Measurements from ENCODE around the gene TFF3. TPM values are rescaled to one million over a fixed set of nuclear protein-coding genes. Genes with fewer than 3 reads are reported as not detected.

Gene TFF3
- total RNA-seq, 1 donor from 2014 or later: not detected

- DNase-seq: no peak
Measured at GRCh38 chr21:42320791-42321190, 5.6 kb upstream of the TFF3 start.

- no peak for DNase-seq
Measured at GRCh38 chr21:42319851-42320572, 4.8 kb upstream of the TFF3 start.

DNA sequence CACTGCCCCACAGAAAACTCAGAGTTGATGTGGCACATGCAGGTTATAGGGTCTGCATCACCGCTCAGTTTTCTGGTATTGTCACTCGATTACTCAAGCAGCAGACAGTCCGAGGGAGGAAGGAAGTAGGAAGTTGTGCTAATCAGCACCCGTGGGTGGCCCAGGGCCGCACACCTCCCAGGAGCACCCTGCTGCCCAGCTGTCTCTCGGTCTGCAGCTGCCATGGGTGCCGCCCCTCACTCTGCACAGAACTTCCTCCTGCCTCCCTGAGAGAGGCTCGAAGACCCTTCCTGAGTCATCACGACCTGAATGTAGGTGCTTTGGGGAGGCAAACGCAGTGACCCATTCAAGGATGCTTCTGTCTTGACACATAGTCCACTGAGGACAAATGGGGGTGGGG, 4.2 kb upstream of the TFF3 start:
- DNase-seq: no peak

DNA sequence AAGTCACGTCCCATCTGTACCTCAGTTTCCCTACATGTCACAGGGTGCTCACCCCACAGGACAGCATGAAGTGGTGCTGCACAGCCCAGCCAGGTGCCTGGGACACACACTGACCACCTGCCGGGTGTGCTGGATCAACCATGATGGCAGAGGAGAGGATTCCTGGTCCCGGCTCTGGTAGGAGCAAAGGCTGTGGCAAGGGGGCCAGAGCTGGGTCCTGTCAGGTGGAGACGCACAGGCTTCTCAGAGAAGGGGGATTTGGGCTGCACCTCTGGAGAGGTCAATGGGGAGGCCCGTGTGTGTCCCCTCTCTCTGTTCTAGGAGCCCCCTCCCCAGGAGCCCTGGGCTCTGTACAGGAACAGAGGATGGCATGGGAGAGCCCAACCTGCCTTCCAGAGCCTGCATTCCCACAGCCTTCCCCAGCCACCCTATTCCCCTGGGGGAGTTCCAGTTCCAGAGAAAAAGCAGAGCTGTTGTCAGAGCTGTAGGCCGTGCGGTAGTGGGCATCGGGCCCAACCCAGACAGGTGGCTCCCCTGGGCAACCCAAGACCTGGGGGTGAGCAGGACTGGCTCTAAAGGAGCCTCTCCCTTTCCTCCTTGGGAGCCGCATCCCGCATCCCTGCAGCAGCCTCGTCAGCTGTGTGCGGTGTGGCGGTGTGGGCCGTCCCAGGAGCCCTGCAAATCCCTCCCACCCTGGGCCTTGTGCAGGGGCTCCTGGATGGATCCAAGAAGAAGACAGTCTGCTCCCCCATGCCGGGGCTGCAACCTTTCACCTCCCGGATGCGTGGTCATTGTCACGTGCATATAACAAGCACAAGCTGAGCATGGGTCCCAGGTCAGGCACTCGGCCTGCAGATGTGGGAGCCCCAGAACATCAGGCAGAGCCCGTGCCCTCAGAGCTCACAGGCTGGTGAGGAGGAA, 2.9 kb upstream of the TFF3 start:
- DNase-seq: no peak

DNA sequence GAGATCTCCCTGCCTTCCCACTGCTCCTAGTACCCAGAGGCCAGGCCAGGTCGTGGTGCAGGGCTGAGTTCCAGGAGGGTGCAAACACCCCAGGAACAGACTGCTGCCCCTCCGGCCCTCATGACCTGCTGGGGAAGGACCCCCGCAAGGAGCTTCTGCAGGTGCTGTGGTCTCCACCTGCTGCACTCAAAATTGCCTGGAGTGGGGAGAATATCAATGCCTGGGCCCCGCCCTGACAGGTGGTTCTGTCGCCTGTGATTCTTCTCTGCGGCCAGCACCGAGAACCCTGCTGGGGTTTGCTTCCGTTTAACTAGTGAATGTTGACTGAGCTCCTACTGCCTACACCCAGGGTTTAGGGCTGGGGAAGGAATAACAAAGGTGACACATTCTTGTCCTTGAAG, 2.1 kb upstream of the TFF3 start:
- DNase-seq: no peak

DNA sequence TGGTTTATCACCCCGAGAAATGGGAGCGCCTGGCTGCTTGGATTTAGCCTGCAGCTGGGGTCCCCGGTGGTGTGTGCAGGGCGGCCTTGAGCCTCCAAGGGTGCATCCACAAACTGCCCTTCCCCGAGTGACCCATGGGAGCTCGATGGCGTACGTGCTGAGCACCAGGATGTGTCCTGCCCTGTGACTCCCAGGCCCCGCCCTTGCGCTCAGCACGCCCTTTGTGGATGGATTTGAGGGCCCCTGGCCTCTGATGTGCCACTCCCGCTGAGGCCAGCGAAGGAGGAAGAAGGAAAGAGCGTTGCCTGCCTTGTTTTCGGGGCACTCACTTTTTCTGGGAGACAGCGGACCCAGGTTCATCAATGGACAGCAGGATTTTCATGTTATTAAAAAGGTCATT, 1.7 kb upstream of the TFF3 start:
- no peak for DNase-seq

DNA sequence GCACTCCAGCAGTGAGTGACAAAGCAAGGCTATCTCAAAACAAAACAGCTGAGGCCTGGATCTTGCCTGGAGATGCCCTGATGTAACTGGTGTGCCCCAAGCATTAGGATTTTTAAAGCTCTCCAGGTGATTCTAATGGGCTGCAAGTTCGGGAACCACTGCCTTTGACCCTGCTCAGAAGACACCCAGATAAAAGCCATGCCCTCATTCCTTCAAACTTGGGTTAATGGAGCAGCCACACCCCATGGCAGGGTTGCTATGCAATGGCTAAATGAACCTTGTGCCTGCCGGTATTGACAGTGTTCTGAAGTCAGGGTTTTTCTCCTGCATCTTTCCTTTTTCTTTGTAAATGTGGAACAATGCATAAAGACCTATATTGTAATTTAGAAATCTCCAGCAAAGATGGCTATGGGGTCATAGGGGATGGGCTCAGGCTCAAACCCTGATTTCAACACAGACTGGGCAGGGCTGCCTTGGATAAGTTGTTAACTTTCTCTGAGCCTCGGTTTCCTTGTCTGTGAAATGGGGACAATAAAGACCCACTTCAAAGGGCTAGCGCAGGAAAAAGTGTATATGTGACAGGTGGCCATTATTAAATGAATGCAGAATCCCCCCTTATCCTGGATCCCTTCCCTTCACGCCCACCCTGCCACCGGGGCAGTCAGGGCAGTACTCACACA, 453 bp downstream of the TFF3 start:
- no peak for DNase-seq

DNA sequence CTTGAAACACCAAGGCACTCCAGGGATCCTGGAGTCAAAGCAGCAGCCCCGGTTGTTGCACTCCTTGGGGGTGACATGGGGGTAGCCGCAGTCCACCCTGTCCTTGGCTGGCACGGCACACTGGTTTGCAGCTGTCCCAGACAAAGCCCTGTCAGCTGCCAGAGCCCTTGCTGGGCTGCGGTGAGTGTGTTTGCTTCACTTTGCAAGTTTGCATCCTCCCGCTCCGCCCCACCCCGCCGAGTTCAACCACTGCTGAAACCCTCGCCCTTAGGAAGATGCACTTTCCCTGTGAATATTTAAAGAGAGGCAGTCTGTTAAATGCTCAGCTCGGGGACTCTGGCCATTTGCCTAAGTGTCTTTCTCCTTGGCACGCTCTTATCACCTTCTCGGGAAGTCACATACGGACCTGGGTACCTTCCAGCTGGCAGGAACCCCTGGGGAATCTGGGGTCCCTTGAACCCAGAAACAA, 1.7 kb downstream of the TFF3 start:
- DNase-seq: no peak

- DNase-seq: no peak
Measured at GRCh38 chr21:42312626-42313104, 2.5 kb downstream of the TFF3 start.

DNA sequence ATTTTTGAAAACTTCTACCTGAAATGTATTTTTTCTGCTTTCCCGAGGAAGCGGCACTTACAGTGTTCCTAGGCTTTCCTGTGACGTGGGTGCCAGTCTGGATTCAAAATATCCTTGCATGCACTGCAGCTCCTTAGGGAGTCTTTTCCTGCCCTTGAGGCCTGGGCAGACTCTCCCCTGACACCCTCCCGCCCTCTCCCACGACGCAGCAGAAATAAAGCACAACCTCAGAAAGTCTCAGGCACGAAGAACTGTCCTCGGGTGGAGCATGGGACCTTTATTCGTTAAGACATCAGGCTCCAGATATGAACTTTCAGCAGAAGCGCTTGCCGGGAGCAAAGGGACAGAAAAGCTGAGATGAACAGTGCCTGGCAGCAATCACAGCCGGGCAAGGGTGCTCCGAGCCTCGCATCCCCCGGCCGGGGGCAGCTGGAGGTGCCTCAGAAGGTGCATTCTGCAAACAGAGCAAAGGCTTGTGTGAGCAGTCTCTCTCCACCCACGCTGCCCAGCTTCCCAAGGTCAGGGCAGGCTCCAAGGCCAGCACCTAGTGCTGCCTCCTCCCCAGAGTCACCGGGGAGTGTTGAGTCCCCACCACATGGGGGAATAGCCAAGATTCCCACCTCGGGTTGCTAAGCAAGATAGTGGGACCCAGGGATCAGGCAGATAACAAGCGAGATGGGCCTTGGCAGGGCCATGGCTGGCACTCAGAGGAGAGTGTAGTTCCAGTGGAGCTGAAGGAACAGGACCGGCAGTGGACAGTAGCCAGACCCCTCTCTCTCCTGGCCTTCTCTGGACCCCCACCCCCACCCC, 3.2 kb downstream of the TFF3 start:
- DNase-seq: no peak

DNA sequence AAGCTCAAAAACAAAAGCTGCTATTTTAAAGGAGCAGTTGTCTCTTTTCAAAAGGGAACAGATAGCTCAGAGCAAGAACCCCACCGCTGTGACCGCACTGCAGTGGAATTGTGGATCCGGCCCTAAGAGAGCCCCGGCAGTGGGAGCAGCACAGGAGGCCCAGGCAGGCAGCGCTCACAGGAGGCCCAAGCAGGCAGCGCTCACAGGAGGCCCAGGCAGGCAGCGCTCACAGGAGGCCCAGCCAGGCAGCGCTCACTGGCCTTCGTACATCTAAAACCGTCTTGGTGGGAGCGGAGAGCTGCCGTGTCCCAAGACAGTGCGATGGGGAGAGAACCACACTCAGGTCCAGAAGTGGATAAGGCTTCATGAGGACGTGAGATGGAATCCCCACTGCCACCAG, 4.0 kb downstream of the TFF3 start:
- DNase-seq: no peak

- DNase-seq: no peak
Measured at GRCh38 chr21:42310411-42311001, 4.7 kb downstream of the TFF3 start.

- DNase-seq: no peak
Measured at GRCh38 chr21:42309753-42310213, 5.4 kb downstream of the TFF3 start.

DNA sequence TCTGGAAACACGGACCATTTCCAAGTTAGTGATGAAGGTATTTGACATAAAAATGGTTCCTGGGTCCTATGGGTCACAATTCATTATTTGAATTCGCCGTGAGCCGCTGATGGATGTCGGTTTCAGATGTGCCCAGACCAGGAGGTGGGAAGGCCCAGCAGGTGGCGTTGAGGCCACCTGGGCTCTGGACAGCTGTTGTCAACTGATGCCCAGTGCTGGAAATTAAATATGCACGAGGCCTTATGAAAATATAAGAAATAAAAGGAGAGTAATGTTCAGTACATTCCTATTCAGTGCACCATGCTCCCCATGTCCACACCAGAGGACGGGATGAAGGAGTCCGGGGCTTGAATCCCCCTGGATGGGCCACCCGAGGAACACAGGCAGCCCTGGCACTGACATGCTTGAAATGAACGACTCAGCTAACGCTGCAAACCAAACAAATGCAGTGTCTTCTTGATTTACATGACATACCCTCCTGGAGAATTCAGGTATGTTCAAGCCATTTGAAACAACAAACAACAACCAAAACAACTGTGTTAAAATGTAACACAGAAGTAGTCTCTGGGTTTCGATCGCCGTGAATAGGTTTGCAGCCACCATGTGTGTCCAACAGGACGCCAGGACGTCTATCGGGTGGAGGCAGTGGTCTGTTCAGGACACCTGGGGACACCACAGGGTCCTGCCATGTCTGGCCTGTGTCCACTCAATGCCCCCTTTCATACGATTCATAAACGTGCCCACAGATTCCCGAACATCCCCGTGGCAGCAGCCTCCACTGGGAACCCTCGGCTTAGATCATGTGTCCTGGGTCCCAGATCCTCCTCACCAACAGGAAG, 6.1 kb downstream of the TFF3 start:
- no peak for DNase-seq

DNA sequence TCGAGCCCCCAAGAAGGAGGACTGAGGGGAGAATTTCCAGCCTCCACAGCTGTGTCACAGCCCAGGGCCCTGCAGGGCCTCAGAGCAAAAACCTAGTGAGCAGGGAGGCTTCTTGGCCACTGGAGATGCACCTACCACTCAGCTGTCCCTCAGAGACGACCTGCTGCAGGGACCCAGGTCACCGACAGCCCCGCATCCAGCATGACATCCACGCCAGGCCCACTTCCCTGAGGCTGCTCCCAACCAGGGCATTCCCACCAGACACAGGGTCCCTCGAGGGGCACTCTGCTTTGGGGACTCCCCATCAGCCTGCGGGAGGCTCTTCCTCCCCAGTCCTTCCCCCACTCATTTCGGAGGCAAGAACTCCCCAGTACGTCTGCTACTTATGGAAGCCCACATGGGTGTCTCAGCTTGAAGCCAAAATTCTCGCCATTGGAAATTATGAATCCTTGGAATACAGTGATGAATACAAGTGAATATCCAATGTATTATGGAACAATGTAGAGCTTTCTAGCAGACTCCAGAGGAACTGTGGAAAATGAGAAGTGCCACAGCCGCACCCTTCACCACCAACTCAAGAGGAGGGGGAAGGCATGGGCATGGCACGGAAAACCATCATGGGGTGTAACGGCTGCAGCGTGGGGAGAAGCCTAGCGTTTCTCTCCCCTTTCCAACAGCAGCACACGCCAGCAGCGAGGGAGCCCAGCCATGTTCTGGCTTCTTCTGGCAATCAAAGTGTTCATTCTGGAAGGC, 6.9 kb downstream of the TFF3 start:
- no peak for DNase-seq

DNA sequence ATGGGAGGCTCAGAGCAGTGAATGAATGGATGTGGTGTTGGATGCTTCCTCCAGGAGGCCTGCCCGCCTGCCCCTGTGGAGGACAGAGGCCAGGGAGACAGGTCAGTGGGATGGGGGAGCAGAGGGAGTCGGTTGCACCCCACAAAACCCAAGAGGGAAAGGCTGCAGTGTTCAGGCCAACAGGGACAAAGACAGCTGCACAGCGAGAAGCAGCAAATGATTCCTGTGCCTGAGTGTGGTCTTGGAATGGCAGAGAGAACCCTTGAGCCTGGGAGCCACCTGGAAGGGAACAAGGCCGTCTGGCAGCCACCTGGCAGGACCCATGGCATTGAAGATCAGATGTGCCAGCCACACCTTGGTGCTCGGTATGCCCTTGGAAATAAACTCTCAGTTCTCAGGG, 8.1 kb downstream of the TFF3 start:
- no peak for DNase-seq

GRCh38 chr21:42306366-42307035, 8.7 kb downstream of the TFF3 start:
- DNase-seq: no peak

GRCh38 chr21:42305707-42306147, 9.5 kb downstream of the TFF3 start:
- no peak for DNase-seq

Measured in occipital lobe (tissue), 2 donors.